Measurements from ENCODE around the gene PACSIN2.

Gene PACSIN2

GRCh38 chr22:42877597-42878340 is 137.2 kb downstream of the PACSIN2 start:
- DNase-seq (no peak), ATAC-seq (replicated peaks) (no peak)
- H3K4me1 Mint-ChIP-seq, result peaks cover 1 to 12% of the 10 kb centered on the region in 2 donors
- no peak overlapping the region for H3K4me3 Mint-ChIP-seq
- H3K27ac Mint-ChIP-seq, result no peak overlapping the region
- no peaks in the 10 kb centered on the region for H3K9me3 Mint-ChIP-seq
- no peaks in the 10 kb centered on the region for H3K27me3 Mint-ChIP-seq
- peaks cover 62 to 68% of the 10 kb centered on the region in 2 donors for H3K36me3 Mint-ChIP-seq

DNA sequence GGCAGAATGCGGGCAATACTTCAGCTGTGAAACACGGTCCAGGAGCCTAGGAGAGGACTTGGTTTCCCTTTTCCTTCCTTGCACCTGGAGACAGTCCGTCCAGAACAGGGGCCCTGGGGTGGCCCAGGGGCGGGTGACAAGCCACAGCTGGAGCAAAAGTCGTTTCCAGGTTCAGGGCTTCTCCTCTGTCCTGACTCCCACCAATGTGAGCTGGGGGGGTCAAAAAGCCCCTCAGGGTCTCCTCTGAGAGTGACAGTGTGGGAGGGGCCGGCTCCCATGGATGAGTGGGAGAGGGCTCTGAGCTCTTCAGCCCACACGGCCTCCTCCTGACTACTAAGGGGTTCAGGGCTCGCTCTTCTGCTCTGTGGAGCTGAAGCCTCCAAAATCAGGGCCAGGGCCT is 137.8 kb downstream of the PACSIN2 start:
- Mint-ChIP-seq H3K4me3 (no peak overlapping the region), H3K9me3 (no peaks in the 10 kb centered on the region), H3K4me1 (peaks cover 0 to 6% of the 10 kb centered on the region in 2 donors), H3K27ac (no peak overlapping the region), H3K27me3 (no peaks in the 10 kb centered on the region), H3K36me3 (peaks cover 57 to 65% of the 10 kb centered on the region in 2 donors)
- ATAC-seq (replicated peaks), result no peak
- no peak for DNase-seq

- Mint-ChIP-seq H3K4me3 (no peak overlapping the region), H3K4me1 (no peaks in the 10 kb centered on the region)
These were observed 138.9 kb downstream of the PACSIN2 start for GRCh38 chr22:42876041-42876440.

GRCh38 chr22:42874010-42874409 is 140.9 kb downstream of the PACSIN2 start:
- H3K9me3 Mint-ChIP-seq, result no peaks in the 10 kb centered on the region
- no peak for DNase-seq

More at GRCh38 chr22:42876041-42876440, 138.9 kb downstream of the PACSIN2 start:
- Mint-ChIP-seq H3K36me3 (peaks cover 59 to 65% of the 10 kb centered on the region in 2 donors), H3K9me3 (no peaks in the 10 kb centered on the region), H3K27ac (no peak overlapping the region), H3K27me3 (no peaks in the 10 kb centered on the region)
- no peak for DNase-seq
- no peak for ATAC-seq (replicated peaks)

GRCh38 chr22:42873356-42873755 is 141.6 kb downstream of the PACSIN2 start:
- Mint-ChIP-seq H3K4me1 (no peaks in the 10 kb centered on the region), H3K9me3 (no peaks in the 10 kb centered on the region), H3K4me3 (no peak overlapping the region), H3K27me3 (no peaks in the 10 kb centered on the region), H3K36me3 (peaks cover 39 to 63% of the 10 kb centered on the region in 2 donors), H3K27ac (peak overlapping the region; percentile 56)
- no peak for ATAC-seq (replicated peaks)
- no peak for DNase-seq

More at GRCh38 chr22:42874010-42874409, 140.9 kb downstream of the PACSIN2 start:
- ATAC-seq (replicated peaks), result no peak
- peaks cover 45 to 68% of the 10 kb centered on the region in 2 donors for H3K36me3 Mint-ChIP-seq
- H3K27me3 Mint-ChIP-seq, result no peaks in the 10 kb centered on the region
- H3K4me3 Mint-ChIP-seq, result no peak overlapping the region
- no peak overlapping the region for H3K27ac Mint-ChIP-seq
- no peaks in the 10 kb centered on the region for H3K4me1 Mint-ChIP-seq

DNA sequence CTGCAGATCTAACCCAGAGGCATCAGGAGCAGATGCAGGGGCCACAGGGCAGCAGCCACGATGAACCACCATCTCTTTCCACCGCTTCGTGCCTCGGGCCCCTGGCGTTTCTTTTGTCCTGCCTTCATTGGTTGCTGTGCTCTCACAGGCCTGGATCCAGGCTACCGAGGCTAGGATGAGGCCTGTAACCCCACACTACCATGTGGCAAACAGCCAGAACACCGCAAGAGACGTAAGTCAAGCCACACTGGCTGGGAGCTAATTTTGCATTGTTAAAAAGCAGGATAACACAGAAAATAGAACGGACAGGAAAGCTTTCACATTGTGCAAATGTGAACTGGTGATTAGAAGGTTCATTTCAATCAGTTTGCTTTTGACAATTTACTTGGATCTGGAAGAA is 142.1 kb downstream of the PACSIN2 start:
- no peak overlapping the region for H3K4me3 Mint-ChIP-seq
- ATAC-seq (replicated peaks), result no peak
- no peak for DNase-seq
- H3K27me3 Mint-ChIP-seq, result no peaks in the 10 kb centered on the region
- peak overlapping the region; percentile 56 for H3K27ac Mint-ChIP-seq
- H3K9me3 Mint-ChIP-seq, result no peaks in the 10 kb centered on the region
- H3K4me1 Mint-ChIP-seq, result peaks cover under 1 to 5% of the 10 kb centered on the region in 2 donors
- H3K36me3 Mint-ChIP-seq, result peaks cover 34 to 64% of the 10 kb centered on the region in 2 donors

- no peaks in the 10 kb centered on the region for H3K9me3 Mint-ChIP-seq
These were observed 143.6 kb downstream of the PACSIN2 start for GRCh38 chr22:42871146-42872050.

GRCh38 chr22:42869888-42870480 is 145.0 kb downstream of the PACSIN2 start:
- H3K27me3 Mint-ChIP-seq, result no peaks in the 10 kb centered on the region
- no peak overlapping the region for H3K27ac Mint-ChIP-seq
- H3K36me3 Mint-ChIP-seq, result peaks cover 12 to 59% of the 10 kb centered on the region in 2 donors
- H3K4me3 Mint-ChIP-seq, result no peak overlapping the region
- DNase-seq (no peak), ATAC-seq (replicated peaks) (no peak)
- peaks cover 0 to 4% of the 10 kb centered on the region in 2 donors for H3K9me3 Mint-ChIP-seq
- peaks cover 7 to 12% of the 10 kb centered on the region in 2 donors for H3K4me1 Mint-ChIP-seq

More at GRCh38 chr22:42871146-42872050, 143.6 kb downstream of the PACSIN2 start:
- DNase-seq, result no peak
- no peaks in the 10 kb centered on the region for H3K27me3 Mint-ChIP-seq
- peaks cover 24 to 66% of the 10 kb centered on the region in 2 donors for H3K36me3 Mint-ChIP-seq
- H3K4me1 Mint-ChIP-seq, result peaks cover 5 to 11% of the 10 kb centered on the region in 2 donors
- ATAC-seq (replicated peaks), result no peak
- peak overlapping the region; percentile 72 for H3K27ac Mint-ChIP-seq
- H3K4me3 Mint-ChIP-seq, result no peak overlapping the region

DNA sequence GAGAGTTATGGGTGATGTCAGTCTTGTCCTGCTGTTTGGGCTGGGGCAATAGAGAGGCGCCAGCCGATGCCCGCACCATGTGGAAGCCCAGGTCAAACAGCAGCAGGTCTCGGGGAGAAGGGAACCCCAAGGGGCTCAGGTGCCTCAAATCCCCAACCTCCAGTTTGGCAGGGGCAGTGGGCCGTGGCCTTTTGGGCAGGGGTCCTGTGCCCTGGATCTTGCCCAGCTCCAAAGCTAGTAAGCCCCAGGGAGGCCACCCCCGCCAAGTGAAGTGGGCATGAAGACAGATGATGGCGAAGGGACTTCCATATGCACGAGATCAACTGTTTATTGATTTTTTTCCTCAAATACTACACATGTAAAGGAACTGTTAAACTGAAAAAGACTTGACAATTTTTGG is 145.5 kb downstream of the PACSIN2 start:
- H3K9me3 Mint-ChIP-seq, result peaks cover 0 to 6% of the 10 kb centered on the region in 2 donors
- DNase-seq, result no peak
- H3K36me3 Mint-ChIP-seq, result peaks cover 15 to 63% of the 10 kb centered on the region in 2 donors
- no peak for ATAC-seq (replicated peaks)
- H3K4me1 Mint-ChIP-seq, result peaks cover 9 to 15% of the 10 kb centered on the region in 2 donors
- no peaks in the 10 kb centered on the region for H3K27me3 Mint-ChIP-seq
- H3K4me3 Mint-ChIP-seq, result no peak overlapping the region
- H3K27ac Mint-ChIP-seq, result no peak overlapping the region

- Mint-ChIP-seq H3K27ac (no peak overlapping the region), H3K27me3 (no peaks in the 10 kb centered on the region), H3K9me3 (peaks cover 0 to 6% of the 10 kb centered on the region in 2 donors), H3K4me3 (no peak overlapping the region), H3K36me3 (peaks cover 15 to 57% of the 10 kb centered on the region in 2 donors), H3K4me1 (peaks cover 9 to 15% of the 10 kb centered on the region in 2 donors)
- no peak for DNase-seq
- ATAC-seq (replicated peaks), result no peak
These were observed 146.1 kb downstream of the PACSIN2 start for GRCh38 chr22:42868751-42869251.

- ATAC-seq (replicated peaks) (no peak), DNase-seq (no peak)
- Mint-ChIP-seq H3K4me3 (no peak overlapping the region), H3K27ac (peak overlapping the region; percentile 54), H3K9me3 (peaks cover 4 to 7% of the 10 kb centered on the region in 2 donors), H3K36me3 (peaks cover 10 to 46% of the 10 kb centered on the region in 2 donors), H3K4me1 (peaks cover 20 to 33% of the 10 kb centered on the region in 2 donors), H3K27me3 (no peaks in the 10 kb centered on the region)
These were observed 148.8 kb downstream of the PACSIN2 start for GRCh38 chr22:42866100-42866499.

GRCh38 chr22:42865536-42865935 is 149.4 kb downstream of the PACSIN2 start:
- Mint-ChIP-seq H3K27ac (peak overlapping the region; percentile 5), H3K27me3 (no peaks in the 10 kb centered on the region), H3K36me3 (peaks cover 10 to 43% of the 10 kb centered on the region in 2 donors), H3K9me3 (peaks cover 4 to 7% of the 10 kb centered on the region in 2 donors), H3K4me1 (peaks cover 25 to 38% of the 10 kb centered on the region in 2 donors), H3K4me3 (no peak overlapping the region)
- DNase-seq (no peak), ATAC-seq (replicated peaks) (no peak)

DNA sequence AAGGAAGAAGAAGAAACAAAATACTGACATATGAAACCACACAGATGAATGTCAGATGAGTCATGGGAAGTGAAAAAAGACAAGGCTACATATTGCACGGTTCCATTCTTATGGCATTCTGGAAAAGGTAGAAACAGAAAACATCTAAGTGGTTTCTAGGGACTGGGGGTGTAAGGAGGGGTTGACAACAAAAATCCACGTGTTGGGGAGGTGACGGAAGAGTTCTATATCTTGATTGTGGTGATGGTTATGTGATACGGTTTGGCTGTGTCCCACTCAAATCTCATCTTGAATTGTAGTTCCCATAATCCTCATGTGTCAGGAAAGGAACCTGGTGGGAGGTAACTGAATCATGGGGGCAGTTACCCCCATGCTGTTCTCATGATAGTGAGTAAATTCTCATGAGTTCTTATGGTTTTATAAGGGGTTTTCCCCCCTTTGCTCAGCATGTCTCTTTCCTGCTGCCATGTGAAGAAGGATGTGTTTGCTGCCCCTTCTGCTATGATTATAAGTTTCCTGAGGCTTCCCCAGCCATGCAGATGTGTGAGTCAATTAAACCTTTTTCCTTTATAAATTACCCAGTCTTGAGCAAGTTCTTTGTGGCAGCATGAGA is 151.5 kb downstream of the PACSIN2 start:
- Mint-ChIP-seq H3K27me3 (no peaks in the 10 kb centered on the region), H3K36me3 (peaks cover 10 to 34% of the 10 kb centered on the region in 2 donors), H3K9me3 (peaks cover 4 to 7% of the 10 kb centered on the region in 2 donors), H3K4me3 (peak overlapping the region in 1 of 2 donors; percentile 5), H3K27ac (peak overlapping the region; percentile 67), H3K4me1 (peaks cover 32 to 45% of the 10 kb centered on the region in 2 donors)
- DNase-seq (peak; percentile 57), ATAC-seq (replicated peaks) (peak; percentile 81 to 86)

All from stimulated activated naive B cell treated with anti-CD40 and anti-IgM and Interleukin-4, amounts not matched to agents 10 μg/mL and 1 μg/mL and 100 μg/mL, for 72 hours (primary cell).